Stimulated activated CD4-positive, alpha-beta T cell treated with anti-CD3 and anti-CD28 coated beads, TNF-alpha, amount 100 ng/mL, for 48 hours (primary cell): Measurements from ENCODE around the gene PLEKHH3.

Source experiments
- DNase-seq, 3 donors: peaks; one replicate each; pipeline ENCODE4 v3.0.0-alpha.2; 2020; ENCODE audit warnings: low read depth in 3 of 3

PLEKHH3 gene

GRCh38 chr17:42676424-42677011, at the start of gene PLEKHH3:
Gene PLEKHH3, minus strand, starts transcription at chr17:42676994. Its CDS starts 431 bp downstream, at chr17:42676563.
- DNase-seq: no peak

- DNase-seq: no peak
Measured at GRCh38 chr17:42725143-42725542, 48.3 kb upstream of the PLEKHH3 start.

DNA sequence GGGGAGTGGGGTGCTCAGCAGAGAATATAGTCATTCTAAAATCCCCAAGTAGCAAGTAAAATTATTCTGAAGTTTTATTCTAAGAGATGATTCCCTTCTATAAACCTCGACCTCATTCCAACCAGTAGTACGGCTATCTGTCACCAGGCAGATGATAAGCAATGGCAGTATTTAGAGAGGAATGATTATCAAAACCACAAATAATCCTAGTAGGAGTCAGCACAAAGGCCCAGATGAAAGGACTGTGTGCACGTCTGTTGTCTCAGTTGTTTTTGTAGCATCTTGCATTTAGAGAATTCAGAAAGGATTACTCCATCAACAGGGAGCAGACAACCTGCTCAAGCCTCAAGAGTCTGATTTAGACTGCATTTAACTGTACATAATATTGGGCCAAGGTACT, 46.8 kb upstream of the PLEKHH3 start:
- DNase-seq: no peak

DNA sequence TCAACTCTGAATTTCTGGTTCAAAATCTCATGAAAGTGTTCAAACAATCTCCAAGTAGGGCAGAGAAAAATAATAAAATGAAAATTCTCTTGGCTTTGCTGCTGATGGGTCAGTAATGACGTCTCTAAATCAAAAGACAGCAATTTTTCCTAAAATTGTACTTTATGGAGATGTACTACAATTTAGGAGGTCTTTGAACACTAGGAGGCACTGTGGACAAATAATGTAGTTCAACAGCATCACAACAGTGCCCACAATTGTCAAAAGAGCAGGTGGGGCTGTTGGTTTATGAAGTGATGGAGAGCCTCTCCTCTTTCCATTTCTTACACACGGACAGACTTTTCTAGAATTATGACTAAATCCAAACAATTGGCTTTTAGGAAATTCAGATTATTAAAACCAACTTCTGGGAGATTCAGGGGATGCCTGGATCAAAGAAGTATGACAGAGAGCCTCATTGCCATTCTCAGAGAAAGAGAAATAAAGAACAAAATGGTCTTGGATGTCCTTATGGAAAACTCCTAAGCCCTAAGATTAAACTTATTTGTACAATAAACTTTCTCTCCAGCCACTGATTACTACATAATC, 44.3 kb upstream of the PLEKHH3 start:
- peak in 1 of 3 donors; percentile 41 for DNase-seq

- DNase-seq: no peak
Measured at GRCh38 chr17:42709561-42709960, 32.8 kb upstream of the PLEKHH3 start.

- no peak for DNase-seq
Measured at GRCh38 chr17:42708588-42708987, 31.8 kb upstream of the PLEKHH3 start.

GRCh38 chr17:42706732-42707131, 29.9 kb upstream of the PLEKHH3 start:
- peak in 2 of 3 donors; percentile 27 to 42 for DNase-seq

GRCh38 chr17:42704837-42705494, 28.2 kb upstream of the PLEKHH3 start:
- peak; percentile 11 to 29 (median 15) for DNase-seq

DNA sequence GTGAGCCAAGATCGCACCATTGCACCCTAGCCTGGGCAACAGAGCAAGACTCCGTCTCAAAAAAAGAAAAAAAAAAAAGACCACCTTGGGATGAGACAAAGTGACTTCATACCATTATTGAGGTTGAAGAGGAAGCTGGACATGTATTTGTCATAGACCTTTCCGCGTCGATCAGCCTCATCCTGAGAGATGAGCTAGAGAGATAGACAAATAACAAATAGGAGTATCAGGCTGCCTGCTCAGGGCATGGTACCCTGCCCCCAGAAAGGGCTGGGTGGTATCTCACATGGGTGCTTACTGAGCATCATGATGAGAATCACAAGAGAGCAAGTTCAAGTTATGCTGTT, 27.7 kb upstream of the PLEKHH3 start:
- DNase-seq: no peak

GRCh38 chr17:42702446-42702845, 25.7 kb upstream of the PLEKHH3 start:
- DNase-seq: no peak

- no peak for DNase-seq
Measured at GRCh38 chr17:42700586-42701289, 23.9 kb upstream of the PLEKHH3 start.

DNA sequence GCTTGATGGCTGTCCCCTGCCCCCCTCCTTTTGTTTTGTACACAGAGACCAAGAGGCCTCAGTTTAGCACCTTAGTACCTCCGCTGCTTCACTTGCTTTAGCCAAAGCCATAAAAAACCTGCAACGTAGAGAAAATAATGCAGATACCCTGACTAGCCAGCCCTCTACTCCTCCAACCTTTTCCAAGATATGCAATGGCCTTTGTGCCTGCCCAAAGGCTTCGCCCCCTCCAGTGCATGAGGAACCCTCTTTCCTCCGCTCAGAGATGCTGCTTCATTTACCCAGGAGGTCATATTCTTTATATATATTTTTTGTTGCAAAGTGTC, 22.6 kb upstream of the PLEKHH3 start:
- DNase-seq: no peak

GRCh38 chr17:42698736-42699414, 22.1 kb upstream of the PLEKHH3 start:
- DNase-seq: no peak

- DNase-seq: no peak
Measured at GRCh38 chr17:42697108-42697811, 20.5 kb upstream of the PLEKHH3 start.

DNA sequence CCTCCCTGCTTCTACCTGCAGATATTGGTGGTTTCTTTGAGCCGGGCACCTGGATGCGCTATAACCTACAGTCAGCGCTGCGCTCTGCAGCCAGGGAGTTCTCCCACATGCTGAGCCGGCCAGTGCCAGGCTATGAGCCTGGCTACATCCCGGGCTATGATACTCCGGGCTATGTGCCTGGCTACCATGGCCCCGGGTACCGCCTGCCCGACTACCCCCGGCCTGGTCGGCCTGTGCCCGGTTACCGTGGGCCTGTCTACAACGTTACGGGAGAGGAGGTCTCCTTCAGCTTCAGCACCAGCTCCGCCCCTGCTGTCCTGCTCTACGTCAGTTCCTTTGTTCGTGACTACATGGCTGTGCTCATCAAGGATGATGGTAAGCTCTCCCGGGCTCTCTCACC, 18.7 kb upstream of the PLEKHH3 start:
- DNase-seq: no peak

- DNase-seq: no peak
Measured at GRCh38 chr17:42694524-42694923, 17.7 kb upstream of the PLEKHH3 start.

GRCh38 chr17:42692489-42692888, 15.7 kb upstream of the PLEKHH3 start:
- no peak for DNase-seq

- DNase-seq: no peak
Measured at GRCh38 chr17:42691021-42691545, 14.3 kb upstream of the PLEKHH3 start.

DNA sequence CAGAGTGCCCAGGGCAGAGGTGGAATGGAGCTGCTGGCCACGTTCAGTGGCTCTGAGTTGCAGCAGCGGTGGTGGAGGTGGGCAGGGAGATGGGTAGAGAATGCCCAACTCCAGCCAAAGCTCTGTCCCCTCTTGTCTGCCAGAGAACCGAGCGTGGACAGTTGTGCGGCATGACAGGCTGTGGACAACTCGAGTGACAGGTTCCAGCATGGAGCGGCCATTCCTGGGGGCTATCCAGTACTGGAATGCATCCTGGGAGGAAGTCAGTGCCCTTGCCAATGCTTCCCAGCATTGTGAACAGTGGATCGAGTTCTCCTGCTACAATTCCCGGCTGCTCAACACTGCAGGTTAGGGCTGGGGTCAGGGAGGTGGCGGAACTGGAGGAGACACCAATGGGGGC, 13.8 kb upstream of the PLEKHH3 start:
- no peak for DNase-seq

DNA sequence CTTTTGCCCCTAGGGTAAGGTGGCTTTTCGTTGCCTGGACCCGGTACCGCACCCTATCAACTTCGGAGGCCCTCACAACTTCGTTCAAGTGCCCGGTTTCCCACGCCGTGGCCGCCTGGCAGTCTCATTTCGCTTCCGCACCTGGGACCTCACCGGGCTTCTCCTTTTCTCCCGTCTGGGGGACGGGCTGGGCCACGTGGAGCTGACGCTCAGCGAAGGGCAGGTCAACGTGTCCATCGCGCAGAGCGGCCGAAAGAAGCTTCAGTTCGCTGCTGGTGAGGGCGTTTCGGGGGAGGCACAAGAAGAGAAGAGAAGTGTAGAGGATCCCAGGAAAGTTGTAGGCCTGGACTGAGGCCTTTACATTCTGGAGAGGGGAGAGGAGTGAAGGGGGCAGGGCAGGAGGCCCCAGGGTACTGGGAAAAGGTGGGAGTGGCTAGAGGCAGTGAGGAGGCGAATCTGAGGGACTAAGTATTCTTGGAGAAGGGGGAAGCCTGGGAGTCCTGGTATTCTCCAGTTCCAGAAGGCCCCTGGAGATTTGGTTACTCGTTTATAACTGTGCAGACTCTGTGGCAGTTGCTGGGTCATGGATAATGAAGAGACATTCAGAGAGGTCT, 11.0 kb upstream of the PLEKHH3 start:
- no peak for DNase-seq

GRCh38 chr17:42686520-42687128, 9.8 kb upstream of the PLEKHH3 start:
- DNase-seq: no peak
